Measurements from ENCODE around the gene EEF1A1. TPM values are rescaled to one million over a fixed set of nuclear protein-coding genes. Genes with fewer than 3 reads are reported as not detected.
"Not testable (repeated sequence)": the region's sequence is repeated elsewhere in the genome, so short reads cannot be mapped to it uniquely, and the experiment has no call there.

EEF1A1 gene
- total RNA-seq, 1 donor from 2014 or later = 6,372 TPM

- Mint-ChIP-seq H3K9me3 (ENCODE audit: unreplicated experiment) (no peaks in the 10 kb centered on the region), H3K27ac (ENCODE audit: unreplicated experiment) (no peak overlapping the region), H3K4me3 (ENCODE audit: unreplicated experiment) (no peak overlapping the region), H3K27me3 (ENCODE audit: unreplicated experiment) (no peaks in the 10 kb centered on the region), H3K4me1 (ENCODE audit: low read depth, unreplicated experiment) (no peaks in the 10 kb centered on the region), H3K36me3 (ENCODE audit: unreplicated experiment) (no peaks in the 10 kb centered on the region)
- DNase-seq = no peak
- no peak for TF ChIP-seq CTCF (IDR thresholded peaks at IDR 0.05; ENCODE audit: partially characterized antibody, unreplicated experiment)
Observed at GRCh38 chr6:73508776-73509175, 12.1 kb downstream of the EEF1A1 start.

- Mint-ChIP-seq H3K4me1 (ENCODE audit: low read depth, unreplicated experiment) (no peaks in the 10 kb centered on the region), H3K9me3 (ENCODE audit: unreplicated experiment) (no peaks in the 10 kb centered on the region), H3K27ac (ENCODE audit: unreplicated experiment) (no peak overlapping the region), H3K4me3 (ENCODE audit: unreplicated experiment) (no peak overlapping the region), H3K27me3 (ENCODE audit: unreplicated experiment) (no peaks in the 10 kb centered on the region), H3K36me3 (ENCODE audit: unreplicated experiment) (no peaks in the 10 kb centered on the region)
- DNase-seq = no peak
- no peak for TF ChIP-seq CTCF (IDR thresholded peaks at IDR 0.05; ENCODE audit: partially characterized antibody, unreplicated experiment)
Observed at GRCh38 chr6:73506246-73506645, 14.6 kb downstream of the EEF1A1 start.

- not testable (repeated sequence) for H3K4me1 Mint-ChIP-seq (ENCODE audit: low read depth, unreplicated experiment); H3K9me3 Mint-ChIP-seq (ENCODE audit: unreplicated experiment); H3K27ac Mint-ChIP-seq (ENCODE audit: unreplicated experiment); H3K4me3 Mint-ChIP-seq (ENCODE audit: unreplicated experiment); DNase-seq; H3K36me3 Mint-ChIP-seq (ENCODE audit: unreplicated experiment); H3K27me3 Mint-ChIP-seq (ENCODE audit: unreplicated experiment)
Observed at GRCh38 chr6:73505705-73506104, 15.1 kb downstream of the EEF1A1 start.

GRCh38 chr6:73505142-73505541 lies 15.7 kb downstream of the EEF1A1 start:
- TF ChIP-seq CTCF (IDR thresholded peaks at IDR 0.05; ENCODE audit: partially characterized antibody, unreplicated experiment) = no peak
- H3K4me3 Mint-ChIP-seq (ENCODE audit: unreplicated experiment) = no peak overlapping the region
- H3K9me3 Mint-ChIP-seq (ENCODE audit: unreplicated experiment) = no peaks in the 10 kb centered on the region

GRCh38 chr6:73504160-73504559 lies 16.7 kb downstream of the EEF1A1 start:
- H3K4me1 Mint-ChIP-seq (ENCODE audit: low read depth, unreplicated experiment) = no peaks in the 10 kb centered on the region
- H3K27me3 Mint-ChIP-seq (ENCODE audit: unreplicated experiment) = no peaks in the 10 kb centered on the region
- no peak overlapping the region for H3K4me3 Mint-ChIP-seq (ENCODE audit: unreplicated experiment)
- H3K9me3 Mint-ChIP-seq (ENCODE audit: unreplicated experiment) = no peaks in the 10 kb centered on the region
- no peak for TF ChIP-seq CTCF (IDR thresholded peaks at IDR 0.05; ENCODE audit: partially characterized antibody, unreplicated experiment)
- no peaks in the 10 kb centered on the region for H3K36me3 Mint-ChIP-seq (ENCODE audit: unreplicated experiment)
- H3K27ac Mint-ChIP-seq (ENCODE audit: unreplicated experiment) = no peak overlapping the region
- no peak for DNase-seq

More at GRCh38 chr6:73505142-73505541, 15.7 kb downstream of the EEF1A1 start:
- Mint-ChIP-seq H3K27me3 (ENCODE audit: unreplicated experiment) (no peaks in the 10 kb centered on the region), H3K4me1 (ENCODE audit: low read depth, unreplicated experiment) (no peaks in the 10 kb centered on the region), H3K36me3 (ENCODE audit: unreplicated experiment) (no peaks in the 10 kb centered on the region), H3K27ac (ENCODE audit: unreplicated experiment) (no peak overlapping the region)
- DNase-seq = no peak

Measured in glutamatergic neuron (in vitro differentiated cells).